HG03520 (cell line): ENCODE results near the gene ZBTB1.
"Not testable (repeated sequence)": the region's sequence is repeated elsewhere in the genome, so short reads cannot be mapped to it uniquely, and the experiment has no call there.

Source experiments
- ATAC-seq: cut with Tn5 transposase; IDR thresholded peaks from one replicate; pipeline ENCODE4 v1.9.1; 2021; ENCODE audit warnings: mild to moderate bottlenecking, moderate library complexity; ENCODE audit not compliant: unreplicated experiment

The ZBTB1 gene

DNA sequence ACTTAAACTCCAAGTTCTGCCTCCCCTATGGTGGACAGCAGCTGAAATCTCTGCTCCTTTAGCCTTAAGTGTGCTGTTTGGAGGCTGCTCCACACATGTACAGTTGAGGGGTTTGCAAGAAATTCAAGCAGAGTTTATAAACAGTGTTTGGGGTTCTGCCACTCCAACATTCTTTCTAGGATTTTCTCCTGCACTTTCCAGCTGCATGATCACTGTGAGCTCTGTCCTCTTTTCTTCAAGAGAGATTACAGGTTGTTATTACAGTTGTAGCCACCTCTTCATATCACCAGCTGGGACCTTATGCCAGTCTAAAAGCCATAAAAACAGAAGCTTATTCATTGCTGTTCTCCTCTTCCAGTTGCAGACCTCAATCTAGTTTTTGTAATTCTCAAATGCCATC is 9.3 kb upstream of the ZBTB1 start:
- no peak for ATAC-seq

DNA sequence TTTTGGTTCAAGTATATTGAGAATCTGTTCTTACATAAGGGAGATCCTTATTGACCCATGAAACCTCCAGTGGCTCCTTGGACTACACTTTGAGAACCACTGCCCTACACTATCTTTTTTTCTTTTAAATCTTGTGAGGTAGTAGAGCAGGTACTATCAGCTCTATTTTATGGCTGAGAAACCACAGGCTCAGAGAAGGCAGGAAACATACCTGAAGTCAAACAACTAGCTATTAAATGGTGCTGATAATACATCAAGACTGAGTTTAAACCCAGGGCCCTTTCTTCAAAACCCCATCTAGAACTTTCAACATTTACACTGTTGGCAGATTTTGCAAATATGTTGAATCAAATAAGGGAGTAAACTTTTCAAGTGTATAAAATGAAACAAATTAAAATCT is 7.8 kb upstream of the ZBTB1 start:
- ATAC-seq = no peak

DNA sequence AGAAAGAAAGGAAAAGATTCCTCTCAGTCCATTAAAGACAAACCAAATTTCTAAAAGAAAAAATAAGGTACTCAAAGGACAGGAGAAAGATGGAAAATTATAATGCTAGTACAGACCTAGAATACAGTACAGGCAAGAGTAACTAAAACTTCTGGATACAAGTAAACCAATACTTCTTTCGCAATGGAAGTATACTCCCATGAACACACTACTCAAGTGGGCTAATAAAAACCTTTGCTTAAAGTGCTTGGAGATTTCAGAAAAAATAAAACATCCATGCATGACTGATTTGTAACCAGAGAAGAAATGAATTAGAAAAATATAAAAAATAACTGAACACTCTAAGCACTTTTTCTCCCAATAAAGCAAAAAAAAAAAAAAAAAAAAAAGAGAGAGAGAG is 4.5 kb upstream of the ZBTB1 start:
- no peak for ATAC-seq

DNA sequence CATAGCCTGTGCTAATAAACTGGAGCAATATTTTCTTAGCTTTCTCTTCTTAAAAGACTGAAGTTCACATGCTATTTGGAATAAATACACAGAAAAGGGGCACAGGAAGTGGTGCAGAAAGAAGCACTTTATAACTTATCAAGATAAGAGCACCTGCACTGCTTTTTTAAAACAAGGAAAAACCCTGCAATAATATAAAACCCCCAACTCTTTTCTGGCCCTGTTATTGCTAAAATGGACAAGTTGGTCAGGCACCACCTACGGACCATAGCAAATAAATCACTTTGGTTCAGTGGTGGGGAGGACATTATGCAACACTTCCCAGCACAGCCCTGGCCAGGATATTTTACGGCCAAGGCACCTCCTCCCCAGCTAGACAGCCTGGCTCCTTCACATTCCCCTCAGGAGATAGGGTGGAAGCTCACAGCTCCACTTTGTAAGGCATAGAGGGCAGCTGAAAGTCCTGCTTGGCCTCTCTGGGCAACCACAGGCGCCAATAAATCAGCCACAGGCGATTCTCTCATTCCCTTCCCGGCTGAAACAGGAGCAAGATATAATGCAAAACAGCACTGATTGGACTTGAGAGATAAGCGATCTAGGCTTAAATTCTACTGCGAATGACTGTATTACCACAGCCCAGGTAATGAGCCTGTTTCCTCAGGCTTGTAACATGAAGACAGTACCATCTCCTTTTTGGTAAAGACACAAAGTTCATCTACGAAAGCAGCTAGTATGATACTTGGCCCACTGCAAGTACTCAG is 3.0 kb upstream of the ZBTB1 start:
- no peak for ATAC-seq

DNA sequence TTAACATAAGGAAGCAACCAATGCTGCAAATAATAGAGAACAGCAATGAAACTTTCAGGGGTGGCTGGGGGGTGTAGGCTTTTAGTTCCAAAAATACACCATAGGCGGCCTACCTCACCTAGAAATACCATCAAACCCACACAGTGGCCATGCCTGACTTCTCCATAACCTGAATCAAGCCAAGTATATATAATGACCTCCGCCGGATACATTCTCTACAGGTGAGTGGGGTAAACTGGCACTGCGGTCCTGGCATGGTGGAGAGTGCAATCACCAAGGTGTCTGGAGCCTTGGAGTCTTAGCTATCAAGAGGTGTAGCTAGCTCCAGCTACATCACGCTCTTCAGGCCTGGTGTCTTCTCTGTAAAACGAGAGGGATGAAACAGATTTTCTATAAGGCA is 2.1 kb upstream of the ZBTB1 start:
- no peak for ATAC-seq

DNA sequence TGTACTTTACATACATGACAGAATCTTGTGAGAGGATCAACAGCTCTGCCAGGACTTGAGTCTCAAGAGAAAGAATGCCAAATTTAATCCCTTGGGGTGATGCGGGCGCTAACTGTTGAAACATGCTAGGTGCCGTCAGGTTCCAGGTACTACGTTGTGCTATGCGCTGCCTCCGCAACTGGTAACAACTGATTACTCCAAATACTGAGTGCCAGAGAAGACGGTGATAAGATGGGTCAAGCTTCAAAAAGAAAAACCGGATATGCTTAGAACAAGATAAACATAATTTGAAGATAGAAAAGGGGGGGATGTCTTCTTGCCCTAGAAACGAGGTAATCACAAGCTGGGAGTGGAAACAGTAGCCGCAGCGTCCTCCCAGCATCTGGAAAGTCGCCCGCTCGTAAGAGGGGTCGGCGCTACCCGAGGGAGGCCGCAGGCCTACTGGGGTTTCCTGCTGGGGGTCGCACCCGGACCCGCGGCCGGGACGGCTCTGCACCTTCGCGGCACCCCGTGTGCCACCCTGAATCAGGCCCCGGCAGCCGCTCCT is 1.6 kb upstream of the ZBTB1 start:
- no peak for ATAC-seq

DNA sequence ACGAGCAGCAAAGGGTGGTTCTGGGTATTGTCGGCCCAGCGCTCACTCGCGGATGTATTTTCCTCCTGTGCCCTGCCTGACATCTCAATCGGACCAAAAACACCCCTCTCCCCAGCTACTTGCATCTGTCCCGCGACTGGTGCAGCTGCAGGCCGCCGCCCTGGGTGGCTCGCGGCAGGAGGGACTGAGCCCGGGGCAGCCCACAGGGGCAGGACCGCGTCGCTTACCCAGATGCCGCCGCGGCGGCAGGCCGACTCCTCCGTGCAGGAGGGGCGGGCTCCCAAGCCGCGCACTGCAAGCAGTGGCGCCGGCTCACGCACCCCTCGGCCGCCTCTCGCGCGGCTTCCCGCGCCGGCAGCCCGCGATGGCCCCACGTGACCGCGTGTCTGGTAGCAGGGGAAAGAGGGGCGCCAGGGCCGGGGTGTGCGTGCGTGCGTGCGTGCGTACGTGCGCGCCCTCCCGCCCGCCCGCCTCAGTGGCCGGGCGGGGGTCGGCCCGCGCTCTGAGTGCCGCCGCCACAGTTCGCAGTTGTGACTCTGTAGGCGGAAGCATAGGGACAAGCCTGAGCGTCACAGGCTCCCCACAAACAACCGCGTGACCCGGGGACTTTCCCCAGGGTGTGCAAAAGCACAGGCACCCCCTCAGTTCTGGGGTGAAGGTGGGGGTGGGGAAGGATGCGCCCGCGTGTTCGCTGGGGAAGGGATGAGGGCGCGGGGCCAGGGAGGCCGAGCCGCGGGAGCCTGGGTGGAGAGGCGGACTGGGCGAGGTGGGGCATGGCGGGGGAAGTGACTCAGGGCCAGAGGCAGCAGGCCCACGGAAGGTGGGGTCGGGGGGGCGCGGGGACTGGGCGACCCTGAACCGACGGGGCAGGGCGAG is 898 bp upstream of the ZBTB1 start, which contains the start of gene ZBTB25:
ZBTB25 (minus strand) TSS at position 405 of the 876 bp plus-strand sequence. CDS start 13,305 bp downstream, outside the sequence.
- ATAC-seq = peak; percentile 55

DNA sequence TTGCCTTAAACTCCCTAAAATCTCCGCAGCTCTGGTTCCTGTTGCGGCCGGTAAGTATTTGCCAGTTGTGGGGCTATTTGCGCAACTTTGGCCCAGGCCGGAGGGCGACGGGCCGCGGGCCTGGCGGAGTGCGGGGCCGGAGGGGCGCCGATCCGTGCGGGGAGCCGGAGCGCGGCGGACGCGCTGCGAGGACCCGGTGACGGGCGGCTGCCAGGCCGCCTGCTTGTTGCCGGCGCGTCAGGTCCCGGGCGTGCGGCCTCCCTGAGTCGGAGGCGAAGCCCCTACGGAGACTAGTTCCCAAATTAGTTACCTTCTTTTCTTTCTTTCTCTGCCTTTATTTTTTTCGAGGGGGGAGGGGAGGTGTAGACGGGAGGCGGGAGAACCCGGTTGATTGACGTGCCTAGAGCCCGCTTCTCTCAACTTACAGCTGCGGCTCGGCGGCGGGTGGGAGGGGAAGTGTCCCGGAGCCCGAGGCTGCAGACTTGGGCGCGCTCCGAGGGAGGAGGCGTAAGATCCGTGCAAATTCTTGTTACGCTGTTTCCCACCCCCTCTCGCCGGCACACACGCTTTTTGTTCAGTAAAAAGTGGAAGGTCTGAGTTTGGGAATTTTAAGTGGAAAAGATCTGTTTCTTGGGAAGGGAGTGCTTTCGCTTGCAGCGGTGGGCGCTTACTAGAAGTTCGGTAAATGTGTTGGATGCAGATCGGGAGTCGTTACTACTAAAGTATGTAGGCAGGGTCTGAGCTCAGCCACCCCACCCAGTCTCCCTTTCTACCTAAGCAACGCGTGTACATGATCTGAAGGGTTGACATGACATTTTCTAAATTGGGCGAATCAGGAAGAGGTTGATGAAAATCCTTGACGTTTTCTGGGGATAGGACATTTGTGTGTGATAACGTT is 576 bp downstream of the ZBTB1 start:
- ATAC-seq = no peak

DNA sequence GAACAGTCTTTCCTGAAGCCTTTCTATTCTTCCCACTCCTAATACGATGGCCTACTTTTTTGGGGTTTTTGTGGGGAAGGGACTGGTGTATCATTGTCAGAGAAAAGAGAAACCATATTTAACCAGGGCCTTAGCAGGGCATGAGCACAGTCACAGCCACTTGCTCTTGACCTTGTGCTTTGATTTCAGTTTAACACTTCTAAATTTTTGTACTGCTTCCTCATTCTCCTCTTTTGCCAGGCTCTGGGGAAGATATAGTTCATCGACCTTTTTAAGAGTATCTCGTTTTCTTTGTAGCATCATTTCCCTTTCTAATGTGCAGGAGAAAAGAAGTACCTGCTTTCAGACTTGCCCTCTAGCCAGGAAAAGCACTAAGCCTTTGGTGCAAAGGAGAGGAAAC is 2.2 kb downstream of the ZBTB1 start:
- ATAC-seq = no peak

DNA sequence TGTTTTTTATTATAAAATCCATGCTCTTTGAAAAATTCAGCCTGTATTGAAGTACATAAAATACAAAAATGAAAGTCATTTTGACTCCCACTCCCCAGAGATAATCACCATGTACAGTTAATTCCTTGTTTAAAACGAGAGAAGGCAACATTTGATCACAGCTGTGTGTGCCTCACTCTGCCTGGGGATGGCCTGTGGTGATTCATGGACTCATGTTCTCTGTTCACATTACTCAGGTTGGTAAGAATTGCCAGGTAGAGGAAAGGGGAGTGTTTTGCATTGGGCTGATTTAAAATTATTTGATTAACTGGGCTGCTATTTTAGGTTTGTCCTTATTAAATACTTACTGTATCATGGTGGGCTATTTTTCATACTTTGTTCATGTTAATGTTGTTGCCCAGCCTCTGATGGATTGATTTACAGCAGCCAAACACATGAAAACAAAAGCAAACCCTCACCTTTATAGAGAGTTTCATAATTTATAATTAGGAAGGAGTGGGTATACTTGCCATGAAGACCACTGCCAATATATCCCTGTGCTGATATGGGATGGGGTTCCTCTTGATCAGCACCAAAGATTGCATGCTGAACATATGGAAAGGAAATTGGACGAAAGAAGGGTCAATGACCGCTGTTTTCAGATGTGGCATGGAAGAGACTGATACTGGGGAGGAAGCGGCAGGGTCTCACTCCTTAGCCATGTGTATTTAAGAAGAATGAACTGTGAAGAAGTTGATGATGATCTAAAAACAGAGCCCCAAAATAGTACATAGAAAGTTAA is 3.0 kb downstream of the ZBTB1 start:
- no peak for ATAC-seq

DNA sequence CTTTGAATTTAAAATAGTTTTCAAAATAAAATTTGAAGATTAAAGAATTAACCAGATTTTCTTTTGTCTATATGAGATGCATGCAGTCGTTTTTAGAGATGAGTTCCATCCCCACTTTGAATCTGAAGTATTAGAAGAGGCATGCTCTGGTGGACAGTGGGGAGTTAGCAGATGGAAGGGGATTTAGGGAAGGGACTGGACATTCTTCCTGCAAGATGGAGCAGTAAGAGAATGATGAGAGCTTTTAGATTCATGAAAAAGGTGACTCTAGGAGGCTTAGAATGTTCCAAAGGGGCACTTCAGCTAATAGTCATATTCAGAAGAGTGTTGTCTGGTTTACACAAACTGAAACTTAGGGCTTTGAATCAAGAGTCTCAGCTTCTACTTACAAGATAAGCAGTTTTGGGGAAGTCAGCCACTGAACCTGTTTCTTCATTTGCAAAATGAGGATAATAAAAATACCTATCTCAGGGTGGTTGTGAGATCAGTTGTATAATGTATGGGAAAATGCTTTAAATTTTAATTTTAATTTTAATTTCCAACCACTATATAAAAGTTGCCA is 3.7 kb downstream of the ZBTB1 start:
- no peak for ATAC-seq

DNA sequence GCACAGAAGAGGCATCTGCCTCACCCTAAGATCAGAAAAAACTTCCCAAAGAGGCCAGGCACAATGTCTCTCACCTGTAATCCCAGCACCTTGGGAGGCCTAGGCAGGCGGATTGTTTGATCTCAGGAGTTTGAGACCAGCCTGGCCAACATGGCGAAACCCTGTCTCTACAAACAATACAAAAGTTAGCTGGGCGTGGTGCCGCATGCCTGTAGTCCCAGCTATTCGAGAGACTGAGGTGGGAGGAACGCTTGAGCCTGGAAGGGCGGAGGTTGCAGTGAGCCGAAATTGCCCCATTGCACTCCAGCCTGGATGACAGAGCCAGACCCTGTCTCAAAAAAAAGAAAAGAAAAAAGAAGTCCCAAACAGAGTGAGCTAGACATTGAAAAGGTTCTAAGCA is 4.5 kb downstream of the ZBTB1 start:
- ATAC-seq = no peak

DNA sequence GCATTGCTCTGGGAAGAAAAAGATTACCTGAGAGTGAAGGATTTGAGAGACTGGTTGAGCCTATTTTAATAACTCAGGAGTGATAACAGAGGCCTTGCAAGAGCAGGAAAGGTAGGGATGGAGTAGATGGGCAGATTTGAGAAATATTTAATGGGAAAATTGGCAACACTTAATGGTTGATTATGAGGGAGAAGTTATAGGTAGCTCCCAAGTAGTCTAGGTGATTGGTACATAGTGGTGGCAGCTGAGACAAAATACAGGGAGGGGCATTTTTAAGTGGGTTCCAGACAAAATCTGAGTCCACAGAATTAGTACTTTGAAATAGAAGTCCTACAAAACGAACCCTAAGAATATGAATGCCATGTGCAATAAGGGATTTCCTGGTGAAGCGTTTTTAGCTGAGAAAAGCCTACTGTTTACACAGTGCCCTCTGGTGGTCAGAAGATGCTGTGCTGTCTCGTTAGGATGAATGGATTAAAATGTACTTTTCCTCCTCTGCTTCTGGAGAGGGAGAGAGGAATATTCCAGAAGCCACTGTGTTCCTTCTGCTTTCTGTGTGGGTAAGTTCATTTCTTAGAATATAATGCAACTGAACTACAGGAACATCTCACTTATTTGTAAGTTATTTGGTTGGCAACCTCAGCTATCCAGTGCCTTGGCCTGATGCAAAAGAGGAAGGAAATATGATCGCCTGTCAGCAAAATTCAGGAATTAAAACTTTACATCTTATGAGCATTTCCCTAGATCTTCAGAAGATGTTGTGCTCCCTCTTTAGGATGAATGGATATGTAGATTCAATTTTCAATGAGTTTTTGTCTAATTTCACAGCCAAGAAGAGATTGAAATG is 6.5 kb downstream of the ZBTB1 start:
- ATAC-seq = no peak

DNA sequence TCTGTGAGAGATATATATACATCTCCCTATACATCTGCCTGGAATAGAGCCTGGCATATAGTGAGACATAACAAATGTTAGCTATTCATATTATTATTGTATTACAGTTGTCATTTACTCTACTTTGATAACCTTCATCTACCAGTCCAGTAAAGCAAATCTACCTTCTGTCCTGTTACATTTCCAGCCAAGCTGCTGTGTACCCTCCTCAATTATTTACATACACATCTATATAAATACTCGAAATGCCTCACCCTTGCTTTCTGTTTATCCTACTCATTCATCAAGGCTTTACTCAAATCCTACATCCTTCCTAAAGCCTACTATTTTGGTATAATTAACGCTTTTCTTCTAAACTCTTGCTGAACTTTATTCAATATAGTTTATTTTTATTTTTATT is 8.7 kb downstream of the ZBTB1 start:
- ATAC-seq = no peak

DNA sequence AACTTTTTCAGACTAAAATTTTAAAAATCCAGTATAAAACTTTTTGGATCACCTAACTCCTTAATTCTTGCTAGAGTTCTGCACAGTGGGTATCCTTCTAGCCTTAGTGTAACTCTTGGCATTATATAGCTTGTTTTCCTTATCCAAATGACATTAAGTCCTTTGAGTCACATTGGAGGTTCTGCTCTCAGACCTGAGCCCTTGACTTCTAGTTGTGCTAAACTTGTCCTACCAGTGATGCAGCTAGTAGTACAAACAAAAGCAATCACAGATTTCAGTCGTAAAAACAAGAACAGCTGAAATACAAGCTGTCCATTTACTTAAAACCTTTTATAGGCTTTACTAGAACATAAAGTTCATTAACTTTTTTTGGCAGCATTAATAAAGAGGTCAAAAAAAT is 10.5 kb downstream of the ZBTB1 start:
- no peak for ATAC-seq

DNA sequence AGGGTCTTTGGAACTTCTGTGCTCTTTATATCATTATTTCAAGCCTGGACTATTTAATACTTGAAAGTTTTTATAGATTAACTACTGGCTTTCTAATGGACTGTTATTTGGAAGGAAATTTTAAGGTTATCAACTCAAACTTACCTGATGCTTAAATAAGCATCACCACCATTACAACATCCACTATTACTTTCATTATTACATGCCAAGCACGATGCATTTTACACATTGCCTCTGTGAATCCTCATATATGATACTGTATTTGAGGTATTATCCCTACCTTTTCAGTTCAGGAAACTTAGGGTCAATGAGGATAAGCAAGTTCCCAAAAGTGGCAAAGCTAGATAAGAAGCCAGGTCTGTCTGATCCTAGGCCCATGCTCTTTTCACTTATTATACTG is 12.4 kb downstream of the ZBTB1 start:
- ATAC-seq = no peak

DNA sequence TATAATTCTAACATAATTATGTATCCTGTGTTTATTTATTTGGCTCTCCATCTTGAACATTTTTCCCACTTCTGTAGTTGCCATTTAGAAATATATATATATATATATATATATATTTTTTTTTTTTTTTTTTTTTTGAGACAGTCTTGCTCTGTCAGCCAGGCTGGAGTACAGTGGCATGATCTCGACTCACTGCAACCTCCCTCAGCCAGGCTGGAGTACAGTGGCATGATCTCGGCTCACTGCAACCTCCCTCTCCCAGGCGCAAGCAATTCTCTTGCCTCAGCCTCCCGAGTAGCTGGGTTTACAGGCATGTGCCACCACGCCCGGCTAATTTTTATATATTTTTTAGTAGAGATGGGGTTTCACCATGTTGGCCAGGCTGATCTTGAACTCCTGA is 13.1 kb downstream of the ZBTB1 start:
- not testable (repeated sequence) for ATAC-seq

DNA sequence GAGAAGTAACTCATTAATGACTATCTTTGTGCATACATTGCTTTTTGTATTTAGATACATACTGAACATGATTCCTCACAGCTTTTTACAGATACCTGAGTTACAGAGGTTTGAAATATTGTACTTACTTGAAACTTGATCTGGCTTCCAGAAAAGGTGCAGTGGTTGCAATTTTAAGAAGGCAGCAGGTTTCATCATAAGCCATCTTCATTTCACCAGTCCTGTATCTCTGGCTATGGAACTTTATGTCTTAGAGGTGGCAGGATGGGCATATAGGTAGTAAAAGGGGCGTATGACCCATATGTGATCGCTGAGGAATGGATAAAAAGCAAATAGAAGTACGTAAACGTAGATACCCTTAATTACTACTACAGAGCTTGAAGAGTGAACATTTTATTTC is 13.7 kb downstream of the ZBTB1 start:
- ATAC-seq = no peak

DNA sequence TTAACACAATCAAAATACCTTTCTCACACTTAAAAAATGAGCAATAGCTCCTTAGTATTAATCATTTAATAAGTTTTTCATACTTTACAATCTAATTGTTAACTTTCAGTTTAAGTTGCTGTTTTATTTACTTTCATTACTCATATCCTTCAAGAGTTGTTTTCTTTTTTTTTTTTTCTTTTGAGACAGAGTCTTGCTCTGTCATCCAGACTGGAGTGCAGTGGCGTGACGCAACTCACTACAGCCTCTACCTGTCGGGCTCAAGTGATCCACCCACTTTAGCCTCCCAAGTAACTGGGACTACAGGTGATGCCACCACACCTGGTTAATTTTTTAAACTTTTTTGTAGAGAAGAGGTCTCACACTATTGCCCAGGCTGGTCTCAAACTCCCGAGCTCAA is 16.1 kb downstream of the ZBTB1 start:
- no peak for ATAC-seq
